DOHH2 (cell line): Measurements from ENCODE around the gene SEMA4C.

Experiments
- H3F3A ChIP-seq: fragments of 200-600 bp; sonication (generic), shearing (Covaris generic); 2 replicates; pipeline ENCODE4 v1.6.0; 2016; ENCODE audit warnings: antibody characterized with exemption, mild to moderate bottlenecking; ENCODE audit not compliant: control insufficient read depth, insufficient read depth
- H3K27ac ChIP-seq: fragments of 200-600 bp; sonication (generic); 2 replicates; pipeline ENCODE4 v1.5.1; 2014; ENCODE audit warnings: low read depth, mild to moderate bottlenecking, low read length, moderate library complexity
- H3K27me3 ChIP-seq: fragments of 200-600 bp; sonication (generic); 2 replicates; pipeline ENCODE4 v1.6.1; 2014; ENCODE audit warnings: mild to moderate bottlenecking, low read length, mixed read lengths; ENCODE audit not compliant: control insufficient read depth
- H3K36me3 ChIP-seq: fragments of 200-600 bp; sonication (generic); 2 replicates; pipeline ENCODE4 v1.6.1; 2014; ENCODE audit warnings: mild to moderate bottlenecking, low read length, moderate library complexity, mixed read lengths; ENCODE audit not compliant: control insufficient read depth
- H3K4me1 ChIP-seq: fragments of 200-600 bp; sonication (generic); 2 replicates; pipeline ENCODE4 v1.6.1; 2014; ENCODE audit warnings: mild to moderate bottlenecking, low read length, mixed read lengths; ENCODE audit not compliant: control insufficient read depth
- H3K4me2 ChIP-seq: fragments of 200-600 bp; sonication (generic); 2 replicates; pipeline ENCODE4 v1.6.0; 2014; ENCODE audit warnings: mild to moderate bottlenecking, low read length, moderate library complexity
- H3K4me3 ChIP-seq: fragments of 200-600 bp; sonication (generic); 2 replicates; pipeline ENCODE4 v1.5.1; 2014; ENCODE audit warnings: mild to moderate bottlenecking, low read length, mixed read lengths
- H3K79me2 ChIP-seq: fragments of 200-600 bp; sonication (generic); 2 replicates; pipeline ENCODE4 v1.6.1; 2014; ENCODE audit warnings: mild to moderate bottlenecking, low read length, mixed read lengths; ENCODE audit not compliant: control insufficient read depth
- H3K9me2 ChIP-seq: fragments of 200-600 bp; sonication (generic); replicated peaks from 2 replicates; pipeline ENCODE4 v1.6.1; 2014; ENCODE audit warnings: mild to moderate bottlenecking, low read length, mixed read lengths; ENCODE audit not compliant: control insufficient read depth
- H3K9me3 ChIP-seq: fragments of 200-600 bp; sonication (generic); 2 replicates; pipeline ENCODE4 v1.6.1; 2014; ENCODE audit warnings: antibody characterized with exemption, low read length, mixed read lengths; ENCODE audit not compliant: control insufficient read depth, insufficient read depth
- H4K20me1 ChIP-seq: fragments of 200-600 bp; sonication (generic); 2 replicates; pipeline ENCODE4 v1.6.0; 2014; ENCODE audit warnings: low read depth, mild to moderate bottlenecking, antibody characterized with exemption, low read length, moderate library complexity; ENCODE audit not compliant: control insufficient read depth, insufficient read depth
- CTCF ChIP-seq: fragments of 200-600 bp; sonication (generic); IDR thresholded peaks from one replicate; pipeline ENCODE4 v1.5.1; 2014; ENCODE audit warnings: antibody characterized with exemption, mild to moderate bottlenecking, low read depth, low read length; ENCODE audit not compliant: poor library complexity, severe bottlenecking
- EZH2phosphoT487 ChIP-seq: fragments of 200-600 bp; sonication (generic); IDR thresholded peaks from 2 replicates; pipeline ENCODE4 v1.6.1; 2017; ENCODE audit warnings: borderline replicate concordance, mild to moderate bottlenecking, antibody characterized with exemption, low read length, moderate library complexity, mixed read lengths

SEMA4C gene

GRCh38 chr2:96876269-96877041 is 6.6 kb upstream of the SEMA4C start:
- Histone ChIP-seq H3K9me2 (no peaks in the 10 kb centered on the region), H4K20me1 (no peaks in the 10 kb centered on the region), H3K4me1 (peaks cover 3% of the 10 kb centered on the region; the same call in 1 of the 2 replicates), H3K36me3 (no peaks in the 10 kb centered on the region), H3K27ac (no peak overlapping the region), H3K9me3 (no peaks in the 10 kb centered on the region), H3F3A (no peaks in the 10 kb centered on the region), H3K4me3 (no peak overlapping the region), H3K4me2 (no peak overlapping the region), H3K27me3 (peaks cover 43% of the 10 kb centered on the region), H3K79me2 (no peaks in the 10 kb centered on the region)
- TF ChIP-seq EZH2phosphoT487: no peak
- TF ChIP-seq CTCF: no peak

GRCh38 chr2:96875498-96876268 is 5.8 kb upstream of the SEMA4C start:
- Histone ChIP-seq H3K27ac (no peak overlapping the region), H4K20me1 (no peaks in the 10 kb centered on the region), H3K36me3 (no peaks in the 10 kb centered on the region), H3K9me3 (no peaks in the 10 kb centered on the region), H3K4me3 (no peak overlapping the region), H3K4me1 (peaks cover 3% of the 10 kb centered on the region; the same call in 1 of the 2 replicates), H3K79me2 (no peaks in the 10 kb centered on the region), H3F3A (no peaks in the 10 kb centered on the region), H3K4me2 (no peak overlapping the region), H3K27me3 (peaks cover 50% of the 10 kb centered on the region), H3K9me2 (no peaks in the 10 kb centered on the region)
- TF ChIP-seq CTCF (no peak), EZH2phosphoT487 (no peak)

GRCh38 chr2:96874198-96874831 is 4.4 kb upstream of the SEMA4C start:
- no peaks in the 10 kb centered on the region for H3K36me3 ChIP-seq
- H3F3A ChIP-seq: no peaks in the 10 kb centered on the region
- peaks cover 3% of the 10 kb centered on the region; the same call in 1 of the 2 replicates for H3K4me1 ChIP-seq
- H3K27ac ChIP-seq: no peak overlapping the region
- no peak overlapping the region for H3K4me2 ChIP-seq
- H3K4me3 ChIP-seq: no peak overlapping the region
- H3K79me2 ChIP-seq: no peaks in the 10 kb centered on the region
- H3K9me2 ChIP-seq: no peaks in the 10 kb centered on the region
- H3K9me3 ChIP-seq: no peaks in the 10 kb centered on the region
- TF ChIP-seq CTCF (no peak), EZH2phosphoT487 (peak; percentile 45; the same call in 1 of the 2 replicates)
- H3K27me3 ChIP-seq: peaks cover 63% of the 10 kb centered on the region
- H4K20me1 ChIP-seq: no peaks in the 10 kb centered on the region
